Stimulated activated CD4-positive, alpha-beta T cell treated with anti-CD3 and anti-CD28 coated beads, Interleukin-1b, Interleukin-23, amount 100 ng/mL, for 24 hours (primary cell): ENCODE measurements around the gene SYS1.
A peak's percentile ranks its signal among the peaks of the same experiment; 100 is the strongest.

Experiments used
- DNase-seq, 4 experiments: peaks; one replicate each; pipeline ENCODE4 v3.0.0-alpha.2; 2020; ENCODE audit warnings: low read depth in 4 of 4, low spot score in 1 of 4

SYS1 gene

GRCh38 chr20:45378191-45378590 is 15.2 kb downstream of the SYS1 start, which contains the start of gene TP53TG5:
Gene TP53TG5 (minus strand): TSS chr20:45378325. CDS start chr20:45378236, 89 bp downstream.
- DNase-seq = no peak

- DNase-seq = no peak
Observed at GRCh38 chr20:45387274-45387673, 24.3 kb downstream of the SYS1 start.

GRCh38 chr20:45390931-45391330 is 28.0 kb downstream of the SYS1 start:
- no peak for DNase-seq

GRCh38 chr20:45391559-45391958 is 28.6 kb downstream of the SYS1 start:
- no peak for DNase-seq

- no peak for DNase-seq
Observed at GRCh38 chr20:45392733-45393132, 29.8 kb downstream of the SYS1 start.

- no peak for DNase-seq
Observed at GRCh38 chr20:45394221-45395113, 31.5 kb downstream of the SYS1 start.

- no peak for DNase-seq
Observed at GRCh38 chr20:45395114-45395415, 32.1 kb downstream of the SYS1 start.

- no peak for DNase-seq
Observed at GRCh38 chr20:45399018-45399417, 36.1 kb downstream of the SYS1 start.

GRCh38 chr20:45400346-45401031 is 37.5 kb downstream of the SYS1 start:
- no peak for DNase-seq

- no peak for DNase-seq
Observed at GRCh38 chr20:45402946-45403345, 40.0 kb downstream of the SYS1 start.

- DNase-seq = no peak
Observed at GRCh38 chr20:45404438-45404837, 41.5 kb downstream of the SYS1 start.

GRCh38 chr20:45405571-45406259 is 42.8 kb downstream of the SYS1 start:
- DNase-seq = no peak

- DNase-seq = peak in 1 of 4 experiments; percentile 49
Observed at GRCh38 chr20:45406260-45407066, 43.5 kb downstream of the SYS1 start.

- DNase-seq = no peak
Observed at GRCh38 chr20:45407067-45407745, 44.2 kb downstream of the SYS1 start.

- no peak for DNase-seq
Observed at GRCh38 chr20:45407783-45408645, 45.1 kb downstream of the SYS1 start, which contains the start of gene DBNDD2. Gene DBNDD2 (plus strand): TSS chr20:45408289. CDS start chr20:45408468, 179 bp downstream.

GRCh38 chr20:45408646-45409213 is 45.8 kb downstream of the SYS1 start:
- no peak for DNase-seq

GRCh38 chr20:45409521-45410272 is 46.7 kb downstream of the SYS1 start:
- DNase-seq = no peak

- no peak for DNase-seq
Observed at GRCh38 chr20:45410887-45411286, 47.9 kb downstream of the SYS1 start.
